Fibroblast of lung (primary cell): ENCODE data around the gene TNIP2. TPM values are rescaled to one million over a fixed set of nuclear protein-coding genes. Genes with fewer than 3 reads are reported as not detected.
"Not testable (repeated sequence)": the region's sequence is repeated elsewhere in the genome, so short reads cannot be mapped to it uniquely, and the experiment has no call there.

Experiments used
- DNase-seq, 2 donors: peaks; one replicate each; pipeline versions ENCODE4 v3.0.0 to v3.0.0-alpha.2; 2010; ENCODE audit warnings: low read depth in 2 of 2
- H2AFZ ChIP-seq: 2 replicates; pipeline ENCODE4 v1.5.1; 2012; ENCODE audit warnings: low read length, control low read depth, inconsistent platforms
- H3K27ac ChIP-seq: 2 replicates; pipeline ENCODE4 v1.5.1; 2011; ENCODE audit warnings: low read length, control low read depth; ENCODE audit not compliant: insufficient read depth
- H3K27me3 ChIP-seq: 2 replicates; pipeline ENCODE4 v1.5.1; 2011; ENCODE audit warnings: mild to moderate bottlenecking, low read length; ENCODE audit not compliant: control insufficient read depth, insufficient read depth
- H3K36me3 ChIP-seq: 2 replicates; pipeline ENCODE4 v1.5.1; 2011; ENCODE audit warnings: low read length; ENCODE audit not compliant: control insufficient read depth, insufficient read depth
- H3K4me1 ChIP-seq: 2 replicates; pipeline ENCODE4 v1.5.1; 2011; ENCODE audit warnings: low read length; ENCODE audit not compliant: control insufficient read depth, insufficient read depth; ENCODE audit errors: extremely low read depth
- H3K4me2 ChIP-seq: 2 replicates; pipeline ENCODE4 v1.5.1; 2011; ENCODE audit warnings: low read length, control low read depth; ENCODE audit not compliant: insufficient read depth; ENCODE audit errors: extremely low read depth
- H3K4me3 ChIP-seq, 4 experiments: fragments of 200-600 bp in 1 of 4; sonication (generic) in 1 of 4; replicated peaks in 1 of 4; 2 replicates each; pipeline ENCODE4 v1.5.1; 2011 to 2016; ENCODE audit warnings: low read length in 4 of 4, low read depth in 3 of 4, mild to moderate bottlenecking in 3 of 4, control low read depth in 2 of 4, inconsistent platforms in 1 of 4, mixed read lengths in 1 of 4; ENCODE audit not compliant: insufficient read depth in 1 of 4; ENCODE audit errors: control extremely low read depth in 1 of 4
- H3K79me2 ChIP-seq: 2 replicates; pipeline ENCODE4 v1.5.1; 2012; ENCODE audit warnings: mild to moderate bottlenecking, low read length, inconsistent platforms; ENCODE audit not compliant: control insufficient read depth, insufficient read depth
- H3K9ac ChIP-seq: 2 replicates; pipeline ENCODE4 v1.5.1; 2011; ENCODE audit warnings: mild to moderate bottlenecking, low read length, control low read depth; ENCODE audit not compliant: insufficient read depth
- H3K9me3 ChIP-seq: 2 replicates; pipeline ENCODE4 v1.5.1; 2012; ENCODE audit warnings: low read depth, low read length; ENCODE audit not compliant: control insufficient read depth, insufficient read depth
- H4K20me1 ChIP-seq: 2 replicates; pipeline ENCODE4 v1.5.1; 2011; ENCODE audit warnings: low read length; ENCODE audit not compliant: control insufficient read depth, insufficient read depth; ENCODE audit errors: extremely low read depth
- CTCF ChIP-seq, 2 donors: IDR thresholded peaks in 1 of 2; conservative IDR thresholded peaks in 1 of 2; 1 replicate in 1 of 2; 2 replicates in 1 of 2; pipeline ENCODE4 v1.5.1; 2011 to 2012; ENCODE audit warnings: low read length in 2 of 2, control low read depth in 1 of 2, inconsistent platforms in 1 of 2, low read depth in 1 of 2, mild to moderate bottlenecking in 1 of 2
- EZH2 ChIP-seq: IDR thresholded peaks from 2 replicates; pipeline ENCODE4 v1.5.1; 2012; ENCODE audit warnings: low read length, control low read depth, mild to moderate bottlenecking; ENCODE audit errors: missing control alignments
- polyA plus RNA-seq, 2 donors: library from polyadenylated mRNA; depleted of rRNA in 1 of 2; stranded (reverse) in 1 of 2; unstranded in 1 of 2; fragments of >200 nt; gene quantifications; 2 replicates each; pipeline ENCODE4 v1.2.1, GENCODE V29; 2011 to 2012; ENCODE audit warnings: missing spikeins in 1 of 2
- total RNA-seq: library from RNA; depleted of rRNA; stranded (reverse); fragments of >200 nt; gene quantifications from 2 replicates; pipeline ENCODE4 v1.2.1, GENCODE V29; 2014

The TNIP2 gene
- total and polyA plus RNA-seq, 2 donors (not counting 1 experiment from before 2014, with no cell fraction given) = 21.8 to 56.5 TPM

GRCh38 chr4:2741626-2742025 lies 14.5 kb downstream of the TNIP2 start:
- Histone ChIP-seq H3K27me3 (no peaks in the 10 kb centered on the region), H3K9ac (no peak overlapping the region), H3K36me3 (peaks cover 8% of the 10 kb centered on the region), H3K9me3 (no peaks in the 10 kb centered on the region), H4K20me1 (no peaks in the 10 kb centered on the region), H3K4me3 (no peak overlapping the region), H3K79me2 (no peaks in the 10 kb centered on the region), H3K4me1 (peaks cover 11% of the 10 kb centered on the region), H3K4me2 (no peak overlapping the region), H2AFZ (no peak overlapping the region), H3K27ac (no peak overlapping the region)
- DNase-seq = peak in 1 of 2 donors; percentile 64
- no peak for TF ChIP-seq EZH2
- TF ChIP-seq CTCF (conservative IDR thresholded peaks at IDR 0.05 in 1 of 2, IDR thresholded peaks at IDR 0.05 in 1 of 2; ENCODE audit: low read depth in 1 of 2, low read length in 2 of 2) = no peak

- H3K27ac ChIP-seq, H3K4me1 ChIP-seq, DNase-seq, H3K79me2 ChIP-seq, H3K36me3 ChIP-seq, H3K9ac ChIP-seq, H3K27me3 ChIP-seq, H2AFZ ChIP-seq, H3K4me3 ChIP-seq, H4K20me1 ChIP-seq, H3K4me2 ChIP-seq, H3K9me3 ChIP-seq: not testable (repeated sequence)
These were observed 17.8 kb downstream of the TNIP2 start for GRCh38 chr4:2738296-2738695.

- no peak overlapping the region for H2AFZ ChIP-seq
- peaks cover 12% of the 10 kb centered on the region for H3K36me3 ChIP-seq
- no peak for DNase-seq
- H3K4me1 ChIP-seq = no peaks in the 10 kb centered on the region
- H3K4me2 ChIP-seq = no peak overlapping the region
- H3K9ac ChIP-seq = no peak overlapping the region
- H3K9me3 ChIP-seq = no peaks in the 10 kb centered on the region
- H3K27ac ChIP-seq = no peak overlapping the region
- TF ChIP-seq EZH2 (no peak), CTCF (conservative IDR thresholded peaks at IDR 0.05 in 1 of 2, IDR thresholded peaks at IDR 0.05 in 1 of 2; ENCODE audit: low read depth in 1 of 2, low read length in 2 of 2) (no peak)
- no peaks in the 10 kb centered on the region for H4K20me1 ChIP-seq
- no peaks in the 10 kb centered on the region for H3K79me2 ChIP-seq
- H3K4me3 ChIP-seq = no peak overlapping the region
- no peaks in the 10 kb centered on the region for H3K27me3 ChIP-seq
These were observed 20.3 kb downstream of the TNIP2 start for GRCh38 chr4:2735869-2736268.

- H3K9me3 ChIP-seq = no peaks in the 10 kb centered on the region
- no peak overlapping the region for H3K4me2 ChIP-seq
- H3K4me3 ChIP-seq = no peak overlapping the region
- DNase-seq = no peak
- no peaks in the 10 kb centered on the region for H3K27me3 ChIP-seq
- H3K9ac ChIP-seq = no peak overlapping the region
- H2AFZ ChIP-seq = no peak overlapping the region
- peaks cover 12% of the 10 kb centered on the region for H3K36me3 ChIP-seq
- no peak overlapping the region for H3K27ac ChIP-seq
- no peaks in the 10 kb centered on the region for H4K20me1 ChIP-seq
- no peaks in the 10 kb centered on the region for H3K79me2 ChIP-seq
- no peaks in the 10 kb centered on the region for H3K4me1 ChIP-seq
- TF ChIP-seq EZH2 = no peak
- TF ChIP-seq CTCF (conservative IDR thresholded peaks at IDR 0.05 in 1 of 2, IDR thresholded peaks at IDR 0.05 in 1 of 2; ENCODE audit: low read depth in 1 of 2, low read length in 2 of 2) = no peak
These were observed 21.5 kb downstream of the TNIP2 start for GRCh38 chr4:2734612-2735011.
